Umbilical cord (tissue), 2 donors: ENCODE data around the gene LEMD1. TPM values are rescaled to one million over a fixed set of nuclear protein-coding genes. Genes with fewer than 3 reads are reported as not detected.
A peak's percentile ranks its signal among the peaks of the same experiment; 100 is the strongest.
"Not testable (repeated sequence)": the region's sequence is repeated elsewhere in the genome, so short reads cannot be mapped to it uniquely, and the experiment has no call there.

Source experiments
- DNase-seq: peaks from one replicate; pipeline ENCODE4 v3.0.0-alpha.2; 2015; ENCODE audit warnings: low spot score
- total RNA-seq: library from RNA; depleted of rRNA; stranded (reverse); fragments of >200 nt; gene quantifications from one replicate; pipeline ENCODE4 v1.2.3, GENCODE V29; 2014; ENCODE audit warnings: low replicate concordance; ENCODE audit not compliant: insufficient read depth

The LEMD1 gene
- total RNA-seq, 1 donor from 2014 or later: not detected

DNA sequence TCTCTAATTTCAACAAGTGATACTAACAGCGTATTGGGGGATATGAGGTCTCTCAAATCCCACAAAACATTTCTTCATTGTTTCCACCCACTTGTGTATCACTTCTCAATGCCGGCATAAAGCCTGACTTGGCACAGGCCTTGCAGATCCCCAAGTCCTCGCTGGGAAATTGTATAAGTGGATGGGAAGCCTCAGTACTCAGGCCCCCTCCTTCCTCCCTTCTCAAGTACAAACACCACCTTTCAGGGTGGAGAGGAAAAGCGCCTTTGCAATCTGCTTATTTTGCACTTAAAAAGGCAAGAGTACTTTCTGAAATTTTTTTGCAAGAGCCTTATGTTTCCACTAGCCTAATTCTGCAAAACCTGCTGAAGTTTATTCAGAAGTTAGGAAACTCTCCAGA, 39.3 kb downstream of the LEMD1 start:
- peak; percentile 35 for DNase-seq

DNA sequence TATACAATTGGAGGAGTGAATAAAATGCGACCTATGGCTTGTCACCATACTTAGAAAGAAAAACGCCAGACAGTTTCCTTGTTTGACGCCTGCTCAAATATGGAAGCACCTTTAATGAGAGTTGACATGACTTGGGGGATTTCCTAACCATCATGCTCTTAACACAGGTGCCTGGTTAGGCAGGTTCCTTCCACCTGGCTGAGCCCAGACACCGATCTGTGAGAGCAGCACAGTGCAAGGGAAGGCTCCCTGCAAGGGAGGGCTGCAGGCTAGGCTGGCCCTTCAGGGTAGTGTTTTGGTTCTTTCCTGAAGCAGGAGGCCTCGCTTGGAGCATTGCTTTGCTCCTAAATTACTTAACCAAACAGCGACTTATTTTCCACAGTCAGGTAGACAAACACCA, 40.6 kb downstream of the LEMD1 start:
- no peak for DNase-seq

- no peak for DNase-seq
These were observed 41.0 kb downstream of the LEMD1 start for GRCh38 chr1:205380882-205381281.

- DNase-seq: no peak
These were observed 42.8 kb downstream of the LEMD1 start for GRCh38 chr1:205379056-205379455.

DNA sequence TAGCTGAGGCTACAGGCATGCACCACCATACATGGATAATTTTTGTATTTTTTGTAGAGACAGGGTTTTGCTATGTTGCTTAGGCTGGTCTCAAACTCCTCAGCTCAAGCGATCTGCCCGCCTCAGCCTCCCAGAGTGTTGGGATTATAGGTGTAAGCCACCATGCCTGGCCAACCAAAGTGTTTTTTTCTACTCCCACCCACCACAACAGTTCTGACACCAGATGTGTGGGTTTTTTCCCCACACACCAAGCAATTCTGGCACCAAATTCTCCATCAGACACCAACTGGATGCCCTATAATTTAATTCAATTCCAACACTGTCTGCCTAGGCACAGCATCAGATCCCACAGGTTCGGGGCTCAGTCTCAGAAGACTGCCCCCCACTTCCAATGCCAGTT, 44.5 kb downstream of the LEMD1 start:
- no peak for DNase-seq

GRCh38 chr1:205376739-205377138, 45.1 kb downstream of the LEMD1 start:
- DNase-seq: peak; percentile 51

- peak; percentile 91 for DNase-seq
These were observed 45.9 kb downstream of the LEMD1 start for GRCh38 chr1:205375835-205376545.

DNA sequence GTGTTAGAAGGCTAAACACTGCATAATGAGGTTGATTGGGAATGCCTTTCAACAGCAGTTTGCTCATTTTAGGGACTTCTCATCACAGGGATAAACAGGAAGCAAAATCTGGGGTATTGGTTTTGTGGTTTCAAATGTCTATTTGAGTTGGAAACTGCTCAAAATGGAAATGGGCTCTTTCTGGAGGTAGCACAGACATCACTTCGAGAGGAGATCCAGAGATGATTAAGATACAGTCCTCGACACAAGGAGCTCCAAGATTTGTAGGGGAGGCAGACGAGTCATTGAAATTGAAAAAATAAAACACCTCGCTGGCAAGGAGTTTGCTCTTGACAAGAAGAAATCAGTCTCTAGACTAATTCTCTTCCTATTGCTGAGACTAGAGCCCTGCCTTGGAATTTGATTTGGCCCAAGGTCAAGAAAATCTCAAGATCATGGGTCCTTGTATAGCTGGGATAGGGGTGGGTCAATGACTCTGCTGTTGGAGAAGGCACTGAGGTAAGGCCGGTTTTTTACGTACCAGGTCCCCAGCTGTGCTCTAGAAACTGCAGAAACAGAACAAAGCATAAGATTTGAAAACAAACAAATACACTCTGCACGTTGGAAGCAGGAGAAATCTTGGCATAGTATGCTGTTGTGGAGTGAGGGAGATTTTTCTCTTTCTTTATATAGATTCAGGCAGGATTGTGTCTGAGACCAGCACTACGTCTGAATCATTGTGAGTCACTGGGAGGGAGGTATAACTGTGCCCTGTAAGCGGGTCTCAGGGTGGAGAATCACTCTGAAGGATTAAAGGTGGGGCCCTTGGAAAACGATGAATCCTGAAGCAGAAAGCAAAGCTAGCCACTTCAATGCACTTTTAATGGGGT, 47.4 kb downstream of the LEMD1 start:
- peak; percentile 93 for DNase-seq

- DNase-seq: no peak
These were observed 48.1 kb downstream of the LEMD1 start for GRCh38 chr1:205373798-205374175.

GRCh38 chr1:205373022-205373797, 48.6 kb downstream of the LEMD1 start:
- no peak for DNase-seq

- peak; percentile 85 for DNase-seq
These were observed 49.8 kb downstream of the LEMD1 start for GRCh38 chr1:205371871-205372660.

DNA sequence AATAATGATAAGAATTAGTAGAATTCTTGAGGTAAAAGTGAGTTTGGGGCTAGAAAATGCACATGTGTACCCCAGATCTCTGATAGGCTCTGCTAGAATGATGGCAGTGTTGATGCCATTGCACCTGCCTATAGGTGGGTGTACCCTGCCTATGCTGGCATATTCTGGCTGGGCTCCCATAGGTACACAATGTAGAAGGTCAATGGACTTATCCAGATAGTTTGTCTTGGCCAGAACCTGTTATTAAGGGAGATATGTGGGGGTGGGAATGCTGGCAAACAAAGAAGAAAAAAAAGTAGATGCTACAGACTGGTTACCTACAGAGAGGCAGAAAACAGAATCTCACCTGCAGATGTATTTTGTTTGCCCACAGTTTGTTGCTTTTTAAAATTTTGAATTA, 51.1 kb downstream of the LEMD1 start:
- no peak for DNase-seq

DNA sequence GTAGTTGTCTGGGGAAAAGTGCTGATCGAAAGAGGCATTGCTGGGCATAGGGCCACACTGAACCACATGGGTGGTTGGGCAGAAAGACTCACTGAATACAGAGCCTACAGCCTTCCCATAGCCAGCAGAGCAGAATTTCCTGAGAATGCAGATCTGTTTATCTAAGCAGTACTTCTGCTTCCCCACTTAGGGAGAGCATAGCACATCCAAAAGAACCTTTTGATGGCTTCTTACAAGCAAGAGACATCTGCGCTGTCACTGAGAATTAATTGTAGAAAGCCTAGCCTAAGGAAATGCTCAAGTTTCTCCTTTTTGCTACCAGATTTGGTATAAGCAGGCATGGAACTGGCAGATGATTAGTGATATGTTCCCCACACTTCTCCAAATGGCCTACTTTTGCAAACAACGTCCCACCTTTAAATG, 52.1 kb downstream of the LEMD1 start:
- peak; percentile 52 for DNase-seq

- DNase-seq: no peak
These were observed 53.4 kb downstream of the LEMD1 start for GRCh38 chr1:205368478-205368877.

- DNase-seq: peak; percentile 23
These were observed 55.9 kb downstream of the LEMD1 start for GRCh38 chr1:205365945-205366463.

DNA sequence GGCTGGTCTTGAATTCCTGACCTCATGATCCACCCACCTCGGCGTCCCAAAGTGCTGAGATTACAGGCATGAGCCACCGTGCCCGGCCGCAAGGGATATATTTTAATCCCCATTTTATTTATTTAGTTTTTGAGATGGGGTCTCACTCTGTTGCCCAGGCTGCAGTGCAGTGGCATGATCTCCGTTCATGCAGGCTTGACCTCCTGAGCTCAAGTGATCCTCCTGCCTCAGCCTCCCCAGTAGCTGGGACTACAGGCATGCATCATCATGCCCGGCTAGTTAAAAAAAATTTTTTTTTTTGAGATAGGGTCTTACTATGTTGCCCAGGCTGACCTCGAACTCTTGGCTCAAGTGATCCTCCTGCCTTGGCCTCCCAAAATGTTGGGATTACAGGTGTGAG, 56.8 kb downstream of the LEMD1 start:
- DNase-seq: not testable (repeated sequence)

DNA sequence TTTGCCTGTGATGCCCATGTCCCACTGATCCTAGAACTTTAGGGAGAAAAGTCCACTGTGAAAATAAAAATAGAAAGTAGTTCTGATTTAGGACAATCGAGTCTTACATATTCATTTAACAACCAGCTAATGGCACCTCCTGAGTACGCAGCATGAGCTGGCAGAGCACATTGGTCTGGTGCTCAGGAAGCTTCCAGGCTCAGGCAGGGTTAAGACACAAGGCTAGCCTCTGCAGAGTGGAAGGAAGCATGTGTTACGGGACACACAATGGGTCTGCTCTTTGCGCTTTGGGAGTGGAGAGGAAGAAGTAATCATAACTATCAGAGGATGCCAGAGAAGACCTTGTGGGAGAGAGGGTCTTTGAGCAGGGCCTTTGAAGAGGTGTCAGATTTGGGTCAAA, 61.0 kb downstream of the LEMD1 start:
- no peak for DNase-seq

DNA sequence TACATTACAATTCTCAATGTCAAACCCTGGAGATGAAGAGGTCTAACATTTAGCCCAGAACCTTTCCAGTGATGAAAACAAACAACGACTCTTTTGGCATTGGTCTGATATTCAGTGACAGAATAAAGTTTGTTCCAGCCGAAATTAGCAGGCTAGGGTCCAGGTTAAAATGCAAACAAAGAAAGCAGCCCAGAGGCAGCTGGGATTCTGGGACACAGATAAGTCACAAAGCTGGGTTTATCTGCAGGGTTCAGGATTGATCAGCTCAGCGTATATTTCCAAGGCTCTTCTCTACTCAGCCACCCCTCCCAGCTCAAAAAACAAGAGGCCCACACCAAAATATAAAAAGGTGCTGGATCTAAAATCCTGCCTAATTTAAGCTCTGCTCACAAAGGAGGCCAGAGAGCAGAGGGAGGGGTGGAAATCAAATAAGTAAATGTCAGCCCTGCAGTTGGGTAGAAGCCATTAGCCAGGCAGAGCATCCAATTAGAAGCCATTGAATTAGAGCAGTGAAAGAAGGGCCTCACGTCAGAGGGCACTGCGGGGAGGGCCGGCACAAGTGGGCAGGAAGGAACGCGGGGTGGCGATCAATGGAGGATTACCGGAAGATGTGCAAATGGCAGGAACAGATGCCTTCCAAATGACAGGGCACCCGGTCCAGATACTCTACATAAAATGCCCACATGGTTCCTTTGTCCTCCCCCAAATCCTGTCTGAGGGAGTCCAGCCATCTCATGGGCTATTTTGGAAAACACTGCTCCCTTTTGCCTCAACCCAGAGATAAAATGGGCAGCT, 61.9 kb downstream of the LEMD1 start:
- no peak for DNase-seq

DNA sequence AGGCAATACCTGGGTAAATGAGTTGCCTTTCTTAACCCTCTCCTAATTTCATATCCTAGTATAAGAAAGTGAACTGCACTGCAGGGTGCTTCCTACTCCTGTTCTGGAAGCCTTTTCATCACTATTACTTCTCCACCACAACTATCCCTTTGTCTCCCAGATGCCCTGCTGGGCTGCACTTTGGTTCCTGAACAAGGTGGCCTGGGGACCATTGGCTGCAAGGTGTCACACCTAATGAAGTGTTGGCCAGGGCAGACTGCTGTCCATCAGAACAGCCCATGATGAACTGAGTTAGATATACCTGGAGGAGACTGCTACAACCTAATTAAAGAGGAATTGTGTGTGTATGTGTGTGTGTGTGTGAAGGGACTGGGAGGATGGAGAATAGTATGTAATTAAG, 63.3 kb downstream of the LEMD1 start:
- DNase-seq: no peak

DNA sequence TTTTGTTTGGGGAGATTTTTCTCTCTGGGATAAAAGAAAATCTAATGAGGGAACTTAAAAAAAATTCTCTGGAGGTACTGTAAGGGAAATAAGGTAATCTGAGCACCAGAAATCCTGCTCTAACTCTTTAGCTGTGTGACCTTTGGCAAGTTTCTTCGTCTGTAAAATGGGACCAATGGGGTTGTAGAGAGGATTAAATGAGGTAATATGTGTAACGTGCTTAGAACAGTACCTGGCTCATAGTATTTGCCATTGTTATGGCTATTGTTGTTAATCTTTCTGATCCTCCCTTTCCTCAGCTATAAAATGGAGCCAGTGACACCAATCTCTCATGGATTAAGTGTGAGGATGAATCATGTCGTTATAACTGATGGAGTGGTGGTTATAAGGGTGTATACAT, 64.3 kb downstream of the LEMD1 start:
- DNase-seq: no peak
